Naive thymus-derived CD8-positive, alpha-beta T cell (primary cell): ENCODE measurements around the gene ZFAND3. TPM values are rescaled to one million over a fixed set of nuclear protein-coding genes. Genes with fewer than 3 reads are reported as not detected.

Experiments
- ATAC-seq, 2 donors: fragments of 150-1000 bp; cut with Tn5 transposase in 1 of 2; sonication (Bioruptor Pico), chemical (Tn5 transposase) in 1 of 2; 1 replicate in 1 of 2; 2 replicates in 1 of 2; pipeline ENCODE4 v1.10.0; 2021; ENCODE audit warnings: mild to moderate bottlenecking in 2 of 2, moderate library complexity in 2 of 2
- POLR2A ChIA-PET: fragments of 350-600 bp; sonication (Branson Sonifier 250); formaldehyde crosslinking; loops from one replicate; lab custom pipeline; 2021; ENCODE audit warnings: antibody characterized with exemption; lab: Charles Lee
- DNase-seq, 10 donors: peaks; one replicate each; pipeline versions ENCODE4 v3.0.0 to v3.0.0-alpha.2; 2020 to 2022
- H3K27ac Mint-ChIP-seq, 10 donors: one replicate each; pipeline ENCODE4 v1.8.0; 2020 to 2022; ENCODE audit warnings: mild to moderate bottlenecking in 10 of 10, mixed read lengths in 10 of 10, moderate library complexity in 4 of 10, inconsistent platforms in 1 of 10
- H3K27me3 Mint-ChIP-seq, 5 donors: one replicate each; pipeline ENCODE4 v1.8.0; 2021 to 2022; ENCODE audit warnings: mixed read lengths in 5 of 5
- H3K36me3 Mint-ChIP-seq, 3 donors: one replicate each; pipeline ENCODE4 v1.8.0; 2020 to 2022; ENCODE audit warnings: mixed read lengths in 3 of 3, mild to moderate bottlenecking in 2 of 3, inconsistent platforms in 1 of 3
- H3K4me1 Mint-ChIP-seq, 4 donors: one replicate each; pipeline ENCODE4 v1.8.0; 2021 to 2022; ENCODE audit warnings: mixed read lengths in 4 of 4
- H3K4me3 Mint-ChIP-seq, 10 donors: one replicate each; pipeline ENCODE4 v1.8.0; 2020 to 2022; ENCODE audit warnings: mild to moderate bottlenecking in 10 of 10, mixed read lengths in 10 of 10, moderate library complexity in 6 of 10, inconsistent platforms in 1 of 10
- H3K9me3 Mint-ChIP-seq, 9 donors: one replicate each; pipeline ENCODE4 v1.8.0; 2020 to 2022; ENCODE audit warnings: mixed read lengths in 9 of 9, mild to moderate bottlenecking in 3 of 9, inconsistent platforms in 1 of 9, moderate library complexity in 1 of 9
- polyA plus RNA-seq, 3 donors: library from polyadenylated mRNA; unstranded; fragments of 300-500 nt; fragmentation: Illumina TruSeq; gene quantifications; one replicate each; pipeline ENCODE4 v1.2.3, GENCODE V29; 2021
- total RNA-seq, 8 experiments: library from RNA in 2 of 8; stranded (reverse) in 2 of 8; gene quantifications; one replicate each; pipeline ENCODE4 v1.2.3 and lab custom pipeline; 2021 to 2026

Gene ZFAND3
- 10 to 100 TPM; 32.8 to 33.8 TPM for total RNA-seq
- 1 to 10 TPM; 3.7 to 4.5 (median 3.8) TPM for polyA plus RNA-seq
- 21.3 to 42.3 (median 30.1) reads per million in 6 experiments for total RNA-seq (lab: John Stamatoyannopoulos, UW)

DNA sequence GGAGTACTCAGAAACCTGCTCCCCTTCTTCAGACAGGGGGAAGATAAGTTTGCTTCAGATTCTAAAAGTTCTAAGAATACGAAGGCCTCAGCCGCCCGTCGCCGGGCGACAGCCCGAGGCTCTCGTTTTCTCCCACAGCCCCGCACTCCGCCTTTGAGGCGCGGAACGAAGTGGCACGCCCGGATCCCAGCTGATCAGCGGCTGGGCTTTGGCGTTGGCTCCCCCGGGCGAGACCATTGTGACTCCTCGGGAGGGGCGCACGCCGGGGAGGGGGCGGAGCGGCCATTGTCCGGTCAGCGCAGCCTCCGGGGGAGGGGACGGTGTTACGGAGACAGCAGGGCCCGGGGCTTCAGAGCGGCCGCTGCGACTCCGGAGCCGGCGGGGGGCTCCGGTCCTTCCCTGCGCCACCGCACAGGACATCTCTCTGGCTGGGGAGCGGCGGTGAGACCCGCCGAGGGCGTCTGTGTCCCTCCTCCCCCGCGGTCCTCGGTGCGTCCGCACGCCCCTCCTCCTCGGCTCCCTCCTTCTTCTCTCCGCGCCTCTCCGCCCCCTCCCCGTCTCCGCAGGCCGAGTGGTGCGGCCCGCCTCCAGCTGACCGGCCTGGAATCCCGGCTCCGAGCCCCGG is at the start of gene ZFAND3:
TSS of gene ZFAND3 (plus strand) at position 551 of the 625 bp plus-strand sequence. CDS start 219 bp downstream, outside the sequence.
- Mint-ChIP-seq H3K27me3 (peaks cover 0 to 1% (median 0%) of the 10 kb centered on the region in 5 donors), H3K9me3 (no peaks in the 10 kb centered on the region), H3K27ac (peak within 1 kb of the TSS; percentile 95 to 99 (median 98)), H3K36me3 (no peaks in the 10 kb centered on the region), H3K4me1 (peaks cover 24 to 62% (median 55%) of the 10 kb centered on the region in 4 donors), H3K4me3 (peak within 1 kb of the TSS; percentile 93 to 99 (median 98))
- POLR2A ChIA-PET = interaction anchor here (0.7 to 3.3 kb wide), 12 partner anchors 8 to 303 kb away, joined by 3 to 15 read pairs (median 4); no protein-coding TSS in a partner anchor
- DNase-seq (peak; percentile 81 to 98 (median 91)), ATAC-seq (peak; percentile 81 to 82)

DNA sequence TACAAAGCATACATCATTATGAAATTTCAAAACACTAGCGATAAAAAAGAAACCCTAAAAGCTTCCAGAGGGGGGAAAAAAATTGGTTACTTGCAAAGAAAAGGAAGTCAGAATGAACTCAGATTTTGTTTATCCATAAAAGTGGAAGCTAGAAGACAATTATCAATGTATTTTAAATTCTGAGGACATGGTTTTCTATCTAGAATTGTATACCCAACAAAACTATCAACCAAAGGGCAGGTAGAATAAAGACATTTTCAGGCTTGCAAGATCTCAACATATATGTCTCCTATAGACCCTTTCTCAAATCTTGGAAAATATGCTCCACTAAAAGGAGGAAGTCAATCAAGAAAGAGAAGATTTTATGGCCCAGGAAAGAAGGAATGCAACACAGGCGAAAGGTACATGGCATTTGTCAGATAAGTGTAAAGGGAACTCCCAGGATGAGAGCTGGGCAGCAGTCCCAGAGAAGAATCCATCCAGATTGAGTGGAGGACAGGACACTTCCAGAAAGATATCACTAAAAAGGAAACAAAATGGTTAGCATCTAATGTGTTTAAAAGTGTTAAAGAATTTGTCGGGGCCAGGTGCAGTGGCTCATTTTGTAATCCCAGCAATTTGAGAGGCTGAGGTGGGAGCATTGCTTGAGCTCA is 45.4 kb upstream of the ZFAND3 start:
- peaks cover 0 to 5% (median 5%) of the 10 kb centered on the region in 3 donors for H3K36me3 Mint-ChIP-seq
- H3K27ac Mint-ChIP-seq = no peak overlapping the region
- H3K4me3 Mint-ChIP-seq = no peak overlapping the region
- H3K9me3 Mint-ChIP-seq = peaks cover 0 to 21% (median 12%) of the 10 kb centered on the region in 9 donors
- no peaks in the 10 kb centered on the region for H3K4me1 Mint-ChIP-seq
- POLR2A ChIA-PET = no interaction called here
- DNase-seq = no peak
- peaks cover 0 to 11% (median 6%) of the 10 kb centered on the region in 5 donors for H3K27me3 Mint-ChIP-seq
- no peak for ATAC-seq

DNA sequence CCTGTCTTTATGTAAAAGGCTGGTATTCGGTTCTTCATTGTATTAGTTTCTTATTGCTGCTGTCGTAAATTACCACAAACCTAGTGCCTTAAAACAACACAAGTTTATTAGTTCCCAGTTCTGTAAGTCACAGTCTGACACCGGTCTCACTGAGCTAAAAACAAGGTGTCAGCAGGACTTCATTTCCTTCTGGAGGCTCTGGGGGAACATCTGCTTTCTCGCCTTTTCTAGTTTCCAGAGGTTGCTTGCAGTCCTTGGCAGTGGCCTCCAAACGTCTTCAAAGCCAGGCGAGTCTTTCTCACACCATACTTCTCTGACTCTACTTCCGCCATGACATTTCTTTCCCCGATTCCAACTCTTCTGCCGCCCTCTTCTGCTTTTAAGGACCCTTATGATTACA is 43.0 kb upstream of the ZFAND3 start:
- DNase-seq = no peak
- H3K9me3 Mint-ChIP-seq = peaks cover 0 to 21% (median 12%) of the 10 kb centered on the region in 9 donors
- peaks cover 0 to 9% (median 3%) of the 10 kb centered on the region in 5 donors for H3K27me3 Mint-ChIP-seq
- H3K27ac Mint-ChIP-seq = no peak overlapping the region
- ATAC-seq = no peak
- H3K4me1 Mint-ChIP-seq = no peaks in the 10 kb centered on the region
- no peak overlapping the region for H3K4me3 Mint-ChIP-seq
- peaks cover 0 to 5% (median 3%) of the 10 kb centered on the region in 3 donors for H3K36me3 Mint-ChIP-seq
- POLR2A ChIA-PET = no interaction called here

GRCh38 chr6:37777272-37777834 is 42.2 kb upstream of the ZFAND3 start:
- H3K9me3 Mint-ChIP-seq = peaks cover 0 to 19% (median 12%) of the 10 kb centered on the region in 9 donors
- peaks cover 0 to 5% (median 3%) of the 10 kb centered on the region in 3 donors for H3K36me3 Mint-ChIP-seq
- no peak for ATAC-seq
- H3K27ac Mint-ChIP-seq = no peak overlapping the region
- DNase-seq = no peak
- H3K4me1 Mint-ChIP-seq = no peaks in the 10 kb centered on the region
- POLR2A ChIA-PET = no interaction called here
- H3K4me3 Mint-ChIP-seq = no peak overlapping the region
- peaks cover 0 to 13% (median 7%) of the 10 kb centered on the region in 5 donors for H3K27me3 Mint-ChIP-seq

DNA sequence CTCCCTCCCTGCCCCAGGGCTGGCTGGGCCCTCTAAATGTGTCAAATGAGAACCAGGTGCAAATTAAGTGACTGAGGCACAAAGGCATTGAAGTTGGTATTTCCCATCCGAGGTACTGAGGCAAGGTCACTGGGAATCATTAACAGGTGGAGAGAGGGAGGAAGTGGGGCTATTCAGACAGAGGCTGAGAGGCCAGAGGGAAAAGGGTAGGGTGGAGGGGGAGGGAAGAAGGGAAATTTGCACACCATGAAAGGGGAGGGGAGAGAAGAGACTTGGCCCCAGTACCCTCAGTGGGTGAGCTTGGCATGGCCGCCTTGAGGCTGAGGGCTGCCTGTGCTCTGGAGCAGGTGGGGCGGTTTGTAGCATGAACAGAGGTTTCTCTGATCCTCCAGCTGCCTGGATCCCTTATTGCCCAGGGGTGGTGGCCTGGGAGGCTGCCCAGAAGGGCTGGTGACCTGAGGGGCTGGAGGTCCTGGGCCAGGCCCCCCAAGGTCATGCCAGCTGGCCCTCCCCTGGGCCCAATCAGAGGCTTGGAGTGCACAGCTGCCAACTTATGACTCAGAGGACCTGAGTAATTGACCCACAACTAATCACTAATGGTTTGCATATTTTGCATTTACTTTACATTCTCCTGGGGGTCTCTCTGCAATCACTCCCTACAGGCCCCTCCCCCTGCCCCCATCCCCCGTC is 40.3 kb upstream of the ZFAND3 start:
- H3K4me1 Mint-ChIP-seq = peaks cover 12 to 18% (median 15%) of the 10 kb centered on the region in 4 donors
- H3K36me3 Mint-ChIP-seq = peaks cover 0 to 2% (median 0%) of the 10 kb centered on the region in 3 donors
- peaks cover 4 to 21% (median 18%) of the 10 kb centered on the region in 5 donors for H3K27me3 Mint-ChIP-seq
- peak overlapping the region in 1 of 10 donors; percentile 57 for H3K27ac Mint-ChIP-seq
- POLR2A ChIA-PET = no interaction called here
- no peak overlapping the region for H3K4me3 Mint-ChIP-seq
- no peak for ATAC-seq
- no peak for DNase-seq
- H3K9me3 Mint-ChIP-seq = peaks cover 0 to 4% (median 1%) of the 10 kb centered on the region in 9 donors

DNA sequence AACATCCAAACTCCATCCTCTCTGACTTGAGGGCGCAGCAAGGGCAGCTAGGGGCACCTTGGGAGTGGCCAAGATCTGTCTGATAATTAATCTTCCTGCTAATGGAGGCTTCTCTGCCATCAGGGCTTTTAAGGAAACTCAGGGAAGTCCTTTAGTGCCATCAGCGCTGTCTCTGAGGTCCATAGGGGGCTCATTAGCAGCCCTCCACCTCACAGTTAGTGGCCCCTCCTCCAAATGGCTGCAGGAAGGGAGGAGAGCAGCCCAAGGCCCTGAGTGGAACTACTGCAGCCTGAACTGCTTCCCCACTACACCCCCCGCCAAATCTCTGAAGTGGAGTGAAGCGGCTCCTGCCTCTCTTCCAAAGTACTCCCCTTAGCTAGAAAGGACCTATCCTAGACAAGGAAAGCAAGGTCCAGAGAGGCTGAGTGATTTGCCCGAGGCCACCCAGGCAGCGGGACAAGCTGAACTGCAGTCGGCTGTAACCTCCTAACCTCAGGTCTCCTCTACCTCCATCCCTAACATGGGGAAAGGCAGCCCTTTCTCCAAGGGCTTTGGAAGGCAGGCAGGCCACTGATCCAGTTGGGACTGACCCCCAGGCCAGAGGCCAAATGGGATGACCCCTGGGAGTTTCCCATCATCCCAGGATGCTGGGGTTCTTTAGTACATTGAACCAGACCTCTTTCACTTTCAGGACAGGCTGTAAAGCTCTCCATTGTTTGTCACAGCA is 39.5 kb upstream of the ZFAND3 start:
- Mint-ChIP-seq H3K36me3 (no peaks in the 10 kb centered on the region), H3K9me3 (peaks cover 0 to 2% (median 0%) of the 10 kb centered on the region in 9 donors), H3K27ac (peak overlapping the region in 1 of 10 donors; percentile 53), H3K4me1 (peaks cover 14 to 24% (median 16%) of the 10 kb centered on the region in 4 donors), H3K27me3 (peaks cover 4 to 28% (median 24%) of the 10 kb centered on the region in 5 donors), H3K4me3 (no peak overlapping the region)
- no peak for DNase-seq
- POLR2A ChIA-PET = no interaction called here
- no peak for ATAC-seq

DNA sequence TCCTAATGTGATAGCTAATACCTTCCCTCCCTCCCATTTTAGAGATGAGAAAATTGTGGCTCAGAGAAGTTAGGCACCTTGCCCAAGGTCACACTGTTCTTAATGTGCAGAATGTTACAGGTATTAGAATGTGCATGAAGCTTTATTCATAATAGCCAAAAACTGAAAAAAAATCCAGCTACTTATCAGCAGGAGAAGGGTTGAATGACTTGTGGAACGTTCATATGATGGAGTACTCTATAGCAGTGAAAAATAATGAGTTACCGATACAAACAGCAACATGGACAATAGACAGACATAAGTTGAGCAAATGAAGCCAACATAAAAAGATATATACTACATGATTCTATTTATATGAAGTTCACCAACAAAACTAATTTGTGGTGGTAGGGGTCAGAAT is 37.7 kb upstream of the ZFAND3 start:
- peaks cover 0 to 2% (median 0%) of the 10 kb centered on the region in 9 donors for H3K9me3 Mint-ChIP-seq
- H3K27me3 Mint-ChIP-seq = peaks cover 4 to 33% (median 24%) of the 10 kb centered on the region in 5 donors
- POLR2A ChIA-PET = no interaction called here
- H3K4me1 Mint-ChIP-seq = peaks cover 14 to 24% (median 16%) of the 10 kb centered on the region in 4 donors
- no peak overlapping the region for H3K27ac Mint-ChIP-seq
- peak overlapping the region in 1 of 10 donors; percentile 30 for H3K4me3 Mint-ChIP-seq
- H3K36me3 Mint-ChIP-seq = no peaks in the 10 kb centered on the region
- DNase-seq (no peak), ATAC-seq (no peak)

DNA sequence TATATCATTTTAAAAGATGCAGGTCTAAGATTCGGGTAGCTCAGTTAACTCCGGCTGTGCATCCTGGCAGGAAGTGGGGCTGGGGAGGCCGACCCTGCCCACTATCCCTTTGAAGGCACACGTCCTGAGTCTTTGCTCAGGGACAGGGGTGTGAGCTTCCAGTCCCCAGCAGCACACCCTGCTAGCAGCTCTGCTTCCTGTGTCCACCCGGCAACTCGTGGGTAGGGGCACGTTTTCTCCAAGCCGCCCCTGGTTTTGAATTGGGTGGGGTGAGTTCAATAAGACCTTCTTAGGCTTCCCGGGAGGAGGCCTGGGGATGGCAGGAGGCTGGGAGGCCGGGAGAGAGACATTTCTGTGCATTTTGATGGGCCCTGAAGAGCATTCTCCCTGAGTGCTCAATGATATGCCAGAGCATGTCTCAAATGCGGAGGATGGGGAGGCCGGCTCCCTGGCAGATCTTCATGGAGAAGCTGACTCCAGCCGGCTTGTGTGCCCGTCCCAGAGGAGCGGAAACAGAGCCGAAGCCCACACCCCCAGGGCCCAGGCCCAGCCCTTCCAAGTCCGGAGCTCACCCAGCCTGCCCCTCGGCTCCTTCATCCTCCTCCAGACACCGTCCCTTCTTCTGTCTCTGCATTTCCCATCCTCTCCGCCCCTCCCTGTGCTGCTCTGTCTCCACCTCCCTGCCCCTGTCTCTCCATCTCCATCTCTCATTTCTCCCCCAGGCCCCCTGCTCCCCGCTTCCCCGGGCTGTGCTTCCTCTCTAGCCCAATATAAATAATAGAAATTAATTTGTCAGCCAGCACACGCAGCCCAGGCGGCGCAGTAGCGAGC is 36.3 kb upstream of the ZFAND3 start:
- H3K27me3 Mint-ChIP-seq = peaks cover 4 to 31% (median 24%) of the 10 kb centered on the region in 5 donors

GRCh38 chr6:37783856-37784584 is 35.5 kb upstream of the ZFAND3 start:
- Mint-ChIP-seq H3K4me1 (peaks cover 14 to 24% (median 16%) of the 10 kb centered on the region in 4 donors), H3K27ac (peak overlapping the region in 2 of 10 donors; percentile 66 to 76), H3K27me3 (peaks cover 4 to 31% (median 17%) of the 10 kb centered on the region in 5 donors), H3K4me3 (peak overlapping the region; percentile 74 to 94 (median 84)), H3K9me3 (no peaks in the 10 kb centered on the region), H3K36me3 (no peaks in the 10 kb centered on the region)
- peak in 3 of 10 donors; percentile 3 to 16 (median 11) for DNase-seq
- peak; percentile 74 to 87 for ATAC-seq
- POLR2A ChIA-PET = interaction anchor here (1.0 kb wide), 1 partner anchor 81 kb away, joined by 6 read pairs; no protein-coding TSS in a partner anchor

More for the DNA sequence above, 36.3 kb upstream of the ZFAND3 start:
- no peaks in the 10 kb centered on the region for H3K9me3 Mint-ChIP-seq
- peak overlapping the region in 2 of 10 donors; percentile 37 to 76 for H3K27ac Mint-ChIP-seq
- ATAC-seq (peak; percentile 26 to 52), DNase-seq (peak in 2 of 10 donors; percentile 1 to 9)
- peak overlapping the region; percentile 74 to 94 (median 84) for H3K4me3 Mint-ChIP-seq
- POLR2A ChIA-PET = interaction anchor here (1.0 to 1.2 kb wide), 2 partner anchors 36 to 82 kb away, joined by 4 to 6 read pairs; no protein-coding TSS in a partner anchor
- H3K36me3 Mint-ChIP-seq = no peaks in the 10 kb centered on the region
- peaks cover 14 to 24% (median 16%) of the 10 kb centered on the region in 4 donors for H3K4me1 Mint-ChIP-seq

DNA sequence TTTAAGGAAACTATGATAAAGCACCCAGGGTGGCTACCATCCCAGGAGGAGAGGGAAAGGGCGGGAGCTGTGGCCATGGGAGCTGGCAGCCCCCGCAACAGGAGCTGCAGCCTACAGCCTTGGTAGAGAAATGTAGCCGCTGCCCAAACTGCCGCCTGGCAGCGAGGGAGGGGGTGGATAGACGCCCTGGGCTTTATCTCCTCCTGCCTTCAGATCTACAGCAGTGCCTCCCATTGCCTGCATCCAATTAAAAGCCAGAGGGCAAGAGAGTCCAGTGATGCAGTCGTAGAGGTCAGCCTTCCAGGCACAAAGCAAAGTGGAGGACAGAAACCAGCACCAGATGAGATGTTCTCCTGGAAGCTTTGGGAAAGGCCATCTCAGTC is 35.0 kb upstream of the ZFAND3 start:
- Mint-ChIP-seq H3K27me3 (peaks cover 4 to 31% (median 17%) of the 10 kb centered on the region in 5 donors), H3K27ac (no peak overlapping the region), H3K4me3 (peak overlapping the region; percentile 74 to 94 (median 84)), H3K36me3 (no peaks in the 10 kb centered on the region), H3K4me1 (peaks cover 14 to 24% (median 16%) of the 10 kb centered on the region in 4 donors), H3K9me3 (no peaks in the 10 kb centered on the region)
- POLR2A ChIA-PET = no interaction called here
- ATAC-seq = no peak
- no peak for DNase-seq
